ENCODE measurements around the gene BBOF1.

The BBOF1 gene

DNA sequence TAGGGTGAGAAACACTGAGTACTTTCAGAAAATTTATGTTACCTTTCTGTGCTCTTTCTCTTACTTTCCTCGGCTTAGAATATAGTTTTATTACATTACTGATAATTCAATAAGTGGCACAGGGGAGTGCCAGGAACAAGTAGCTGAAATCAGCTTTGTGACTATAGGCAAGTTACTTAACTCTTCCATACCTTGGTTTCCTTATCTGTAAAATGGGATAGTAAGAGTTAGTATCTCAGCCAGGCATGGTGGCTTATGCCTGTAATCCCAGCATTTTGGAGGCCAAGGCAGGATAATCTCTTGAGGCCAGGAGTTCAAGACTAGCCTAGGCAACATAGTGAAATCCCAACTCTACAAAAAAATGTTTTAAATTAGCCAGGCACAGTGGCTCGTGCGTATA lies 15.4 kb downstream of the BBOF1 start:
- DNase-seq (ENCODE audit: low read depth): no peak
- no peak for TF ChIP-seq CTCF (conservative IDR thresholded peaks at IDR 0.05; ENCODE audit: low read depth, low read length)
- no peak overlapping the region for H3K4me3 ChIP-seq (ENCODE audit: low read depth, low read length)

- DNase-seq (ENCODE audit: low read depth): peak; percentile 59
- H3K4me3 ChIP-seq (ENCODE audit: low read depth, low read length): no peak overlapping the region
- TF ChIP-seq CTCF (conservative IDR thresholded peaks at IDR 0.05; ENCODE audit: low read depth, low read length): no peak
Observed at GRCh38 chr14:74035556-74035955, 16.4 kb downstream of the BBOF1 start.

GRCh38 chr14:74038020-74038859 lies 19.1 kb downstream of the BBOF1 start:
- peak; percentile 56 for TF ChIP-seq CTCF (conservative IDR thresholded peaks at IDR 0.05; ENCODE audit: low read depth, low read length)
- H3K4me3 ChIP-seq (ENCODE audit: low read depth, low read length): no peak overlapping the region
- peak; percentile 78 for DNase-seq (ENCODE audit: low read depth)

DNA sequence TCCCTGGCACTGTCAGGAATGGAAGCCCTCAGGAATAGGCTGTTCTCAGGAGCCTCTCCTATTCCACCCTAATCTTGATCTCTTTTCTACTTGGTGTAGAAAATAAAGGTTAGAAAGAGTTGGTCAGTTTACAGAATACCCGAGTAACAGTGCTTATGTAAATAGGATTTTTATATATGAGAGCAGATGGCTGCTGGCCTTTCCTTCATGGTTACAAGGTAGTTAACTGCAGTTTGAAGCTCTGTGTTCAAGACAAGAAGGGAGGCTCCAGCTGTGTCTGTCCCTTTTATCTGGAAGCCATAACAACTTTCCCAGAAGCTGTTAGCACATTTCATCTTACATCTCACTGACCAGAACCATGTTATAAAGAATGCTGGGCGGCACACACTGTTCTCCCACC lies 23.1 kb downstream of the BBOF1 start:
- TF ChIP-seq CTCF (conservative IDR thresholded peaks at IDR 0.05; ENCODE audit: low read depth, low read length): no peak

GRCh38 chr14:74045522-74045921 lies 26.4 kb downstream of the BBOF1 start:
- no peak overlapping the region for H3K4me3 ChIP-seq (ENCODE audit: low read depth, low read length)
- no peak for TF ChIP-seq CTCF (conservative IDR thresholded peaks at IDR 0.05; ENCODE audit: low read depth, low read length)
- no peak for DNase-seq (ENCODE audit: low read depth)

More for the DNA sequence above, 23.1 kb downstream of the BBOF1 start:
- H3K4me3 ChIP-seq (ENCODE audit: low read depth, low read length): no peak overlapping the region
- no peak for DNase-seq (ENCODE audit: low read depth)

DNA sequence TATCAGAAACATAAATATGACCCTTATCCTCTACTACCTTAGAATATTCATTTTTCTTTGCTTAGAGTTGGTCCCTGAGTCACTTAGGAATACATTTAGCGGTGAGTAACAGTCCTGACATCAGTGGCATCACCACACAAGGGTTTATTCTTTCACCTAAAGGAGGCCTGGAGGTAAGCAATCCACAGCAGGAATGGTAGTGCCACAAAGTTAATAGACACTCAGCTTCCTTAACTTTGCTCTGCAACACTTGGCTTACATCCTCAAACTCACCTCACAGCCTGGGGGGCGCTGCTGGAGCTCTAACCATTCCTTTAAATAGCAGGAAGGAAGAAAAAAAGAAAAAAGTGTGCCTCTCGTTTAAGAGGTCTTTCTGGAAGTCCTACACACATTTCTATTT lies 29.1 kb downstream of the BBOF1 start:
- TF ChIP-seq CTCF (conservative IDR thresholded peaks at IDR 0.05; ENCODE audit: low read depth, low read length): peak; percentile 32
- no peak overlapping the region for H3K4me3 ChIP-seq (ENCODE audit: low read depth, low read length)
- DNase-seq (ENCODE audit: low read depth): peak; percentile 24

Measured in choroid plexus epithelial cell (primary cell).